PC-3 (cell line): Measurements from ENCODE around the gene FNDC10. TPM values are rescaled to one million over a fixed set of nuclear protein-coding genes. Genes with fewer than 3 reads are reported as not detected.

Experiments used
- ATAC-seq: fragments of 200-7000 bp; cut with Tn5 transposase; 2 replicates; pipeline ENCODE4 v1.9.1; 2020; ENCODE audit warnings: mild to moderate bottlenecking, moderate library complexity
- BruUV-seq: library from RNA; stranded (reverse); fragments of 400-500 nt; replicated peaks from 2 replicates; lab custom pipeline; 2021; lab: Mats Ljungman, UMichigan
- CTCF ChIA-PET: fragments of 300-600 bp; sonication (Branson Sonifier 250); formaldehyde crosslinking; loops from one replicate; lab custom pipeline; 2022; ENCODE audit warnings: antibody characterized with exemption; lab: Charles Lee
- POLR2A ChIA-PET: fragments of 300-600 bp; sonication (Branson Sonifier 250); formaldehyde crosslinking; loops from one replicate; lab custom pipeline; 2022; ENCODE audit warnings: antibody characterized with exemption; ENCODE audit not compliant: unreplicated experiment; lab: Charles Lee
- DNase-seq: peaks from one replicate; pipeline ENCODE4 v3.0.0-alpha.2; 2015
- H2AFZ ChIP-seq: fragments of 300-600 bp; sonication (generic); 2 replicates; pipeline ENCODE4 v1.6.0; 2016; ENCODE audit warnings: antibody characterized with exemption, low read length
- H3F3A ChIP-seq: fragments of 300-600 bp; sonication (generic); one replicate; pipeline ENCODE4 v1.6.0; 2017; ENCODE audit warnings: antibody characterized with exemption, low read length, control low read depth, mild to moderate bottlenecking; ENCODE audit not compliant: unreplicated experiment
- H3K27ac ChIP-seq: fragments of 300-600 bp; sonication (generic); 2 replicates; pipeline ENCODE4 v1.5.1; 2016; ENCODE audit warnings: mild to moderate bottlenecking, low read length
- H3K27me3 ChIP-seq: fragments of 300-600 bp; sonication (generic); 2 replicates; pipeline ENCODE4 v1.6.1; 2016; ENCODE audit warnings: low read length, mixed read lengths
- H3K36me3 ChIP-seq: fragments of 300-600 bp; sonication (generic); 2 replicates; pipeline ENCODE4 v1.6.1; 2016; ENCODE audit warnings: low read depth, mixed run types, low read length, mixed read lengths
- H3K4me1 ChIP-seq: fragments of 300-600 bp; sonication (generic); 2 replicates; pipeline ENCODE4 v1.5.1; 2016; ENCODE audit warnings: low read length; ENCODE audit not compliant: insufficient read depth
- H3K4me2 ChIP-seq: fragments of 300-600 bp; sonication (generic); 2 replicates; pipeline ENCODE4 v1.6.0; 2016; ENCODE audit warnings: low read length
- H3K4me3 ChIP-seq: fragments of 300-600 bp; sonication (generic); 2 replicates; pipeline ENCODE4 v1.5.1; 2016; ENCODE audit warnings: mild to moderate bottlenecking, low read length, mixed read lengths
- H3K79me2 ChIP-seq: fragments of 300-600 bp; sonication (generic); 2 replicates; pipeline ENCODE4 v1.6.1; 2017; ENCODE audit warnings: low read length, mixed read lengths
- H3K9ac ChIP-seq: fragments of 300-600 bp; sonication (generic); 2 replicates; pipeline ENCODE4 v1.6.0; 2016; ENCODE audit warnings: mild to moderate bottlenecking, low read length
- H3K9me2 ChIP-seq: fragments of 300-600 bp; sonication (generic); replicated peaks from 2 replicates; pipeline ENCODE4 v1.6.1; 2016; ENCODE audit warnings: mixed run types, low read length, mixed read lengths
- H3K9me3 ChIP-seq: fragments of 300-600 bp; sonication (generic); 2 replicates; pipeline ENCODE4 v1.6.1; 2016; ENCODE audit warnings: low read length, mixed read lengths
- H4K20me1 ChIP-seq: fragments of 300-600 bp; sonication (generic); 2 replicates; pipeline ENCODE4 v1.6.1; 2016; ENCODE audit warnings: low read length, mixed read lengths
- CTCF ChIP-seq: fragments of 300-600 bp; sonication (generic); conservative IDR thresholded peaks from 2 replicates; pipeline ENCODE4 v1.5.1; 2017; ENCODE audit warnings: antibody characterized with exemption, low read depth, mild to moderate bottlenecking, low read length
- EZH2 ChIP-seq: fragments of 300-600 bp; sonication (generic); IDR thresholded peaks from one replicate; pipeline ENCODE4 v1.6.1; 2017; ENCODE audit warnings: antibody characterized with exemption, mild to moderate bottlenecking, low read length; ENCODE audit not compliant: unreplicated experiment
- EZH2phosphoT487 ChIP-seq: fragments of 300-600 bp; sonication (generic); IDR thresholded peaks from 2 replicates; pipeline ENCODE4 v1.6.1; 2018; ENCODE audit warnings: mild to moderate bottlenecking, antibody characterized with exemption, low read length, borderline replicate concordance
- intact Hi-C: fragments of 100-400 bp; cut with micrococcal nuclease; formaldehyde crosslinking; loops from 2 replicates; pipeline ENCODE4 v1.9.0; 2023
- total RNA-seq: library from RNA; depleted of rRNA; stranded (reverse); fragments of >200 nt; gene quantifications from 2 replicates; pipeline ENCODE4 v1.2.3, GENCODE V29; 2014

FNDC10 gene
- total RNA-seq, 1 experiment from 2014 or later: 8.8 TPM

- BruUV-seq: TSS peak; percentile 35
- POLR2A ChIA-PET: no interaction called here
- no peak for TF ChIP-seq EZH2phosphoT487
- no peak for TF ChIP-seq EZH2
- TF ChIP-seq CTCF: 0 out of 2 replicates have a peak, but pooled peaks have one; percentile 5
These were observed 1.8 kb downstream of the FNDC10 start for GRCh38 chr1:1598051-1598719.

GRCh38 chr1:1597275-1597930 is 2.5 kb downstream of the FNDC10 start:
- TF ChIP-seq EZH2phosphoT487 (no peak), EZH2 (no peak), CTCF (peak; percentile 55)
- POLR2A ChIA-PET: interaction anchor here (0.6 kb wide), 1 partner anchor 252 kb away, joined by 4 read pairs; no protein-coding TSS in a partner anchor
- H3K9me2 ChIP-seq: no peaks in the 10 kb centered on the region
- no peaks in the 10 kb centered on the region for H3K9me3 ChIP-seq
- H3F3A ChIP-seq: no peaks in the 10 kb centered on the region
- no peaks in the 10 kb centered on the region for H3K79me2 ChIP-seq
- no peaks in the 10 kb centered on the region for H3K36me3 ChIP-seq
- peaks cover 4% of the 10 kb centered on the region; the same call in 1 of the 2 replicates for H3K27me3 ChIP-seq
- CTCF ChIA-PET: no interaction called here
- no peak overlapping the region for H2AFZ ChIP-seq
- no peaks in the 10 kb centered on the region for H4K20me1 ChIP-seq
- H3K4me1 ChIP-seq: peaks cover 5% of the 10 kb centered on the region
- intact Hi-C loops: no loop called here
- no peak overlapping the region for H3K27ac ChIP-seq
- H3K4me2 ChIP-seq: peak overlapping the region; percentile 60
- no TSS peak for BruUV-seq
- DNase-seq (peak; percentile 55), ATAC-seq (peak; percentile 56)
- no peak overlapping the region for H3K4me3 ChIP-seq
- no peak overlapping the region for H3K9ac ChIP-seq

More at GRCh38 chr1:1598051-1598719, 1.8 kb downstream of the FNDC10 start:
- Histone ChIP-seq H3K27ac (no peak overlapping the region), H3K27me3 (peaks cover 4% of the 10 kb centered on the region; the same call in 1 of the 2 replicates), H3F3A (no peaks in the 10 kb centered on the region), H3K9ac (no peak overlapping the region), H2AFZ (no peak overlapping the region), H3K9me2 (no peaks in the 10 kb centered on the region), H4K20me1 (no peaks in the 10 kb centered on the region), H3K9me3 (no peaks in the 10 kb centered on the region), H3K4me1 (peaks cover 5% of the 10 kb centered on the region), H3K4me2 (peak overlapping the region; percentile 60; the same call in 1 of the 2 replicates), H3K36me3 (no peaks in the 10 kb centered on the region), H3K4me3 (no peak overlapping the region), H3K79me2 (no peaks in the 10 kb centered on the region)
- CTCF ChIA-PET: no interaction called here
- DNase-seq: no peak
- no peak for ATAC-seq
- intact Hi-C loops: no loop called here
